Measurements from ENCODE around the gene HSD17B1. TPM values are rescaled to one million over a fixed set of nuclear protein-coding genes. Genes with fewer than 3 reads are reported as not detected.
"Not testable (repeated sequence)": the region's sequence is repeated elsewhere in the genome, so short reads cannot be mapped to it uniquely, and the experiment has no call there.

Gene HSD17B1, protein sequence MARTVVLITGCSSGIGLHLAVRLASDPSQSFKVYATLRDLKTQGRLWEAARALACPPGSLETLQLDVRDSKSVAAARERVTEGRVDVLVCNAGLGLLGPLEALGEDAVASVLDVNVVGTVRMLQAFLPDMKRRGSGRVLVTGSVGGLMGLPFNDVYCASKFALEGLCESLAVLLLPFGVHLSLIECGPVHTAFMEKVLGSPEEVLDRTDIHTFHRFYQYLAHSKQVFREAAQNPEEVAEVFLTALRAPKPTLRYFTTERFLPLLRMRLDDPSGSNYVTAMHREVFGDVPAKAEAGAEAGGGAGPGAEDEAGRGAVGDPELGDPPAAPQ
- 0.56 and 0.88 TPM in 2 replicates for total RNA-seq
- polyA plus RNA-seq (2012), result 4.6 TPM

DNA sequence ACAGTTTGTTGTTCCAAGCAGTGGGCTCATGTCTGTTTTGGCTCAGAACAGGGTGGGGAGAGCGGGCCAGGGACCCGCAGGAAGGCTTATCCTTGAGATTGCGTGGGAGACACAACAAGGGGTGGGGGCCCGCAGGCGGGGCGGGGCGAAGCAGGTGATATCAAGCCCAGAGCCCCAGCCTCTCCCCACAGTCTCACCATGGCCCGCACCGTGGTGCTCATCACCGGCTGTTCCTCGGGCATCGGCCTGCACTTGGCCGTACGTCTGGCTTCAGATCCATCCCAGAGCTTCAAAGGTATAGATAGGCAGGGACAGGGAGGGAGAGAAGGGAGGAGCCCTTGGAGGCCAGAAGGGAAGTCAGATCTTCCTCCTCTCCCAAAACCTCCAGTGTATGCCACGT is at the start of gene HSD17B1:
TSS of gene HSD17B1 (plus strand) at position 188 of the 400 bp plus-strand sequence. CDS start at position 199, 11 bp downstream.
- DNase-seq (ENCODE audit: low read depth), result not testable (repeated sequence)

DNA sequence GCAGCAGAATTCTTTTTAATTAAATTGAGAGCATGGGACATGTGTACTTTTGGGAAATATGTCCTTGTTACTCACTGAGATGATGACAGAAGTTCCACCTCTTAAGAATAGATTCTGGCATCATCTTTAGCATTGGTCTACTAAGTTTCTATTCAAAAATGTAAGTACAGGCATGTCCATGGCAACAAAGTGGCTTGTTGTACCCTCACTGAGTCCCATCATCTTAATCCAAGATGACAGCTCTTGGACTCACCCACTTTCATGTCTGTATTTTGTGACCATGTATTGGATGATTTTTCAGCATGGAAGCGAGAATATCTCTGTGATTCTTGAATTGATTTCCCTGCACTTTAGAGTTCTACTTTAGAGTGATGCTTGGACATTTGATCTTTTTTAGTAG is 49.8 kb upstream of the HSD17B1 start:
- DNase-seq (ENCODE audit: low read depth), result no peak

DNA sequence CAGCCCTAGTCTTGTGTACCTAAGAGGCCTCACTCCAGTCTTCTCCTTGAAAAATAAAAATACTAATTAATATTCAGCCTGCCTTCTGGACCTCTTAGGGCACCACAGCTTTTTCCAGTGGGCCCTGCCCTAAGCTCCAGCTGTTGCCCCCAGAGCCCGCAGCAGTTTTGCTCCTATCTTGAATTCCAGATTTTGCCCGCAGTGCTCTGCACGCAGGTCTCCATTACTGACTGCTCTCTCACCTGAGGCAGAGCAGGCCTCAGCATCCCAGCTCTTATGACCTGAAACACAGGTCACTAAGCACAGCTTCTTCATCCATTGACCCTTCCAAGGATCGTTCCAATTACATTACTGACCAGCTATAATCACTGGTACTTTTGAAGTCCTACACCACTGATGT is 45.1 kb upstream of the HSD17B1 start:
- no peak for DNase-seq (ENCODE audit: low read depth)

DNA sequence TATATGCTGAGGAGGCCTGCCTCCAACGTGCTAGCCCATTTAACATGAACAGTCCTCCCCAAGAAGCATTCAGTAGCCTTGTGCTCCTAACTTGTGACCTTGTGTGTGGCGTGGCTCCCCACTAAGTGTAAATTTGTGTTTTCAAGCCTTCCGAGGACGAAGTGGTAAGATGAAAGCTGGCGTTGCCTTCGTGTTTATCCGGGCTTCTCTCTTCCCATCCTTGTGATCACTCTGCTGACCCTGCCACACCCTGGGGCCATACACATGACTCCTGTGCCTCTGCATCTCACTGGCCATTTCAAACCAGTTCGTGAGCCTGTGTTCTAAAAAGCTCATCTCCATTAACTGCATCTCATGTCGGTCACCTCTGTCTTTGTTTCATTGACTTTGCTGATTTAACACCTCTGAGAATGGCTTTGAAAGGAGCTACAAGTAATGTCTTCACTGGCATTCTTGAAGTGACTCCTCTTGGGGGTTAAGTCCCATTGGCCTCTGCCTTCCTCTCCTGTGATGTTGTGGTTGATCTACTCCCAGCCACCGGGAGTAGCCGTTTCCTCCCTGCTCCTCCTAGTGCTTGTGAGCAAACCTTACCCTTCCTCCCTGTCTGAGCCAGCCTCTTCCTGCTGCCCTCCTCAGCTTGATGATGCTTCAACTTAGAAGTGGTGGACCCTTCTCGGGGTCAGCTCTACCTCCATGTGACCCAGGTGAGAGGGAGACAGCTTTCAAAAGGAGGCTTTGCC is 44.1 kb upstream of the HSD17B1 start:
- DNase-seq (ENCODE audit: low read depth), result no peak

DNA sequence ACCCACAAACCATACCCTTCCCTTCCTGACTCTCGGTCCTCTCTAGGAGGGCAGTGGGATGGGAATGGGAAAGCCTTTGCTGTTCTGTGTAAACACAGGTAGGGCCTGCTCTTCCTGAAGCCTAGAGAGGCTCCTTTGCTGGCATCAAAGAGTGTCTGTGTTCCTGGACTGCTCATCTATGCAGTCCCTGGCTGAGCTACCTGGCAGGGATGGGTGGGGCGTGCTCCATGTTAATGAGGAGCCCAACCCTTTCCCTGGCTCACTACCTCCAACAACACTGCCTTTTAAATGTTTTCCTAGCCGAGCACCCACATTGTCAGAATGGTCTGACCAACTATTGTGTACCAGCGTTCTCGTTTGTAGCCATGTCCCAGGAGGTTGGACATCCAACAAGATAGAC is 43.3 kb upstream of the HSD17B1 start:
- no peak for DNase-seq (ENCODE audit: low read depth)

DNA sequence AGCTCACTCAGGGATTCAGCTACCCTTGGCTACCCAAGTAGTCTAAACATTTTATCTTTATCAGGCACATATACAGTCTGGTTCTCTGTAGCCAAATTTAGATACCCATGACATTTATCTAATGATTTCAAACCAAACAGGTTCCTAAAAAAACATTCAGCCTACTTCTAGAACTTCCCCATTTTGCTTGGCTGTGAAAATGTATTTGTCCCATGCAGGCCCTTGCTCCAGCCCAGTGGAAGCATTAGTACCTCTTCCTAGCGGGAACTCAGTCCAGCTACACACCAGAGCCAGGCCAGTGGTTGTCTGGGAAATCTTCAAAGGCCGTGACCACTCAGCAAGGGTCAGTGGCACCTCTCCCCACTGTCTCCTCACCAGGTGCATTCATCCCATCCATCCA is 42.9 kb upstream of the HSD17B1 start:
- no peak for DNase-seq (ENCODE audit: low read depth)

DNA sequence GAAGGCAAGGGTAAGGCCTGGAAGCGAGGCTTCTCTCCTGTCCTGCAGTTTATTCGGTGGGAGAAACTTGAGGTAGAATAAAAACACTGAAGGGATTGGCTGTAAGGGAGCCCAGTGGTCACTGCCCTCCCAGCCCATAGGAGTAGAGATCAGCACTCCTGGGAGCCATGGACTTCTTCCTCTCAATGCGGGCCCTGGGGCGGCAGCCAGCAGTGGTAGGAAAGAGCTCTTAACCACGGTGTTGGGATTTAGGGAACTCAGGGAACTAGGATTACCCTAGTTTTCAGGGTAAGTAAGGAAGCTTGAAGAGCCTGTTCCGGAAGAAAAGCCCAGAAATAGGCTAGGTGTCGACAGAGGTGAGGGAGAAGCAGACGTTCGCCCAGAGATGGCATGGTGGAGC is 40.5 kb upstream of the HSD17B1 start:
- DNase-seq (ENCODE audit: low read depth), result no peak

DNA sequence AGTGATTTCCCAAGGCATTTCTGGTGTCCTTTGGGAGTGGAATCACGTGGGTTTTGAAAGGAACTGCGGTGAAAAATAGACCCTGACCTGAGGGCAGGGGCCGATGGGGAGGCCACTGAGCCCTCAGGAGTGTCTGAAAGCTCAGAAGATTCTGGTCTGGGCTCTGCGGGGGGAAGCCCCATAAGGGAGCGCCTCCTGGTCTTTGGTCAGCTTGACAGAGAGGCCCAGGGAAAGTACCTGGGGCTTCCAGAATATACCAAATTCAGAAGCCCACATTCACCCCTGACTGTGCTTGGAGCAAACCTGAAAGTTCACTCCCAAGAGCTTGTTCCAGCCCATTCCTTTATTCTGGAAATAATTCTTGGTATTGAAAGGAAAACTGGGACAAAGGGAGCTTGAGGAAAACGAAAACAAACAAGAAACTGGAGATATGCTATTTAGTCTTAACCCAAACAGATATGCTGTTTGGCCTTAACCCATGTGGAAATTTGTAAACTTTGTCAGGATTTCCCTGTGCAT is 39.9 kb upstream of the HSD17B1 start:
- no peak for DNase-seq (ENCODE audit: low read depth)

DNA sequence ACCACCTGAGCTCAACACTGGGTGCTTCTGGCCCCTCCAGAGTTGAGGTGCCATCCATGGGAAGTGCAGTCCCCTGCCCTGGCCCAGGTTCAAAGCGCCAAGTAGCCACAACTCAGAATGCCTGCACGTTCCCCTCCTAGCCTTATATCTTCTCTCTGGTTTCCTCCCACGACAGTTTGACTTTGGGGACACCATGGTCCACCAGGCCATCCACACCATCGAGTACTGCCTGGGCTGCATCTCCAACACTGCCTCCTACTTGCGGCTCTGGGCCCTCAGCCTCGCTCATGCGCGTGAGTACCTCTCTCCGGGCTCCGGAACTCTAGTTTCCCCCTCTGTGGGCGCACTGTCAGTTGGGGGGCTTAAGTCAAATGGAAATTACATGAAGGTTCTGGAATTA is 39.0 kb upstream of the HSD17B1 start:
- DNase-seq (ENCODE audit: low read depth), result no peak

DNA sequence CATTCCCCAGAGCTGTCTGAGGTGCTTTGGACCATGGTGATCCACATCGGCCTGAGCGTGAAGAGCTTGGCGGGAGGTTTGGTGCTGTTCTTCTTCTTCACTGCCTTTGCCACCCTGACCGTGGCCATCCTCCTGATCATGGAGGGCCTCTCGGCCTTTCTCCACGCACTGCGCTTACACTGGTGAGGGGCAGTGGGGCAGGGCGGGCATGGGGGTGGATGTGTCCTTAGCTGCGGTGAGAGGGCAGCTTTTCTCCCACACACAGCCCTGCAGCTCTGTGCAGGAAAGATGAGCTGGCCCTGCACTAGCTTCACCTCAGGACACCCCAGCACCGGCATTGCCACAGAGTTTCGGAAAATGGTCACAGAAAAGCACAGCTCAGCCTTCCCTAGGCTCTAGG is 38.4 kb upstream of the HSD17B1 start:
- no peak for DNase-seq (ENCODE audit: low read depth)

DNA sequence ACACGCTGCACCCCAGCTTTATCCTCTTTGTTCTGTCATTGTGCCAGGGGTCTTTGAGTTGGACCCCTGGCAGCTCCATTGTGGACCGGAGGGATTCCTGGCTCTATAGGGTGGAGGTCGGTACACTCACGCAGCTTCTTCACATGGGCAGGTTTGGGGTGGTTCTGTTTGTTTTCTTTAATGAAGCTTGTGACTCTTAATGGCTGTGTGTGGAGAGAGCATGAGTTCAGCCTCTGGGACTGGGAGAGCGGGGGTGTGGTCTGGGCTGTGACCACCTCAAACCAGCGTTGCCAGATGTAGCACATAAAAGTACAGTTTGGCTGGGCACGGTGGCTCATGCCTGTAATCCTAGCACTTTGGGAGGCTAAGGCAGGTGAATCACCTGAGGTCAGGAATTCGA is 37.9 kb upstream of the HSD17B1 start:
- no peak for DNase-seq (ENCODE audit: low read depth)

DNA sequence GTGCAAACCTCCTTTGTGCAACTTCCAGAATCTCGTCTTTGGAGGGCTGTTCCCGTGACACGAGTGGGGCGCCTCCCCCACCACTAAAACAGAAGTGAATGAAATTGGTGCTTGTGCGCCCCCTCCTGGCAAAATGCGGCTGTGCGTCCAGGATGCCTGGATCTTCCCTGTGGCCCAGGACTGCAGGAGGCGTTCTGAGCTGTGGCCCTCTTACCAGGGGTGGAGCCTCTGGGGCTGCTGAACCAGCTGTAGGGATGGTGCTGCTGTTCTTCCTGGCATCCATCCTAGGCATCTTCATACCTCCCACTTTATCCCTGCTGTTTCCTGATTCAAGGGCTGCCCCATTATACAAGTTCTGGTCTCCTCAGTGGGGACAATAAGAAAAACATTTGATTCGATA is 35.2 kb upstream of the HSD17B1 start:
- peak; percentile 90 for DNase-seq (ENCODE audit: low read depth)

DNA sequence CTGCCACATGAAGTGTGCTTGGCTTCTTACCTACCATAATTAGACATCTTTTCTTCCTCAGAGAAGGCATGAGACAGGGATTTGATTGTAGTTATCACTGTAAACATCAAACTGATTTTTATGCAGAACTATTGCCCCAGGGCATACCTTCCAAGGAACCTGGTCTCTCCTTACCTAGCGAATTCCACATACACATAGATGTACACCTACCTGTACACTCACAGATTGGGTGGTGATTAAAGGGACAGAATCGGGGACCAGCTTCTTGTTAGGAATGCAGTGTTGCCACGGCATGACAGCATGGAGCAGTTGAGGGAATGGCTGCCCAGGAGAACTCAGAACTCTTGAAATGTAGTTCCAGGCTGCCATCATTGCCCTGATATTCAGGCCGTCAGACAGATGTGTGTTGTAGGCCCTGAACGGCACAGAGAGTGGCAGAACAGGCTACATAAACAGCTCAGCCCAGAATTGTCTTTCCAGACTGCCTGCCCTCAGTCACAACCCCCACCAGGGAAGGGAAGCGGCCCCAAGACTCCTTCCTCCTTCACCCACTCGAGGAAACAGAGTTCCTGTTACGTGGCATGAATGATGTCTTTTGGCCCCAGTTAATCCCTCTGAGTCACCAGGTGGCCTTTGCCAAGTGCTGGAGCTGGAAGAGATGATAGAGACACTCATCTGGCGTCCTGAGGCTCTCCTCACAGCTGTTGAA is 34.5 kb upstream of the HSD17B1 start:
- DNase-seq (ENCODE audit: low read depth), result peak; percentile 96

DNA sequence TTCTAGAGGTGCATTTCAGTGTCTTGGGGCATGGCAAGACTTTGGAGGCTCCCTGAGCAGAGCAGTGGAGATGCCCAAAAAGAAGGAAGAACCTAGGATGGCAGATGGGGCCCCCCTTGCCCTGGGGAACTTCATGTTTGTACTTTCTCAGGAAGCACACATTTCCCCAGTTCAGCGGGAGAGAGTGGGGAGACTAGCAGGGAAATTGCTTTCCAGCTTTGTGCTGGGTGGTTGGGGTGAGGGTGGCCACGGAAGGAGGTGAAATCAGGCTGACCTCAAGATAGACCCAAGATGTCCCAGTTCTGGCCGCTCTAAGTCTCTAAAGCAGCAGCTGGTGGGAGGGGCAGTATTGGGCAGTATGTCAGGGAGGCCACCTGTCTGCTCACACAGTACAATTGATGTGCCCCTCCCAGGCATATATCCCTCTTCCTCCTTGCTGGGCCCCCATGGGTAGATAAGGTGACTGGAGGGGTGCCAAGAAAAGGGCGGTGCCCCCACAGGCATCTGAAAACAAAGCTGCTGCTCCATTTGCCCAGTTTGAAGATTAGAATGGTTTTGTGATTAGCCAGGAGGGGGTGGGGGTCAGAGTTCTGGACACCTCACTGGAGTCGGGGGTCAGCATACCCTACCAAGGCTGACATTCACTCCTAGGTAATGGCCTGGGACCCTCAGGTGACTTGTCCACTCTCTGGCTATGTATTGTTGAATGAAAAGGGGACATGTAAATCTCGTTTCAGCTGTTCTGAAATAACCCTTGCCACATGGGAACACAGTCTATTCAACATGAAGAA is 33.8 kb upstream of the HSD17B1 start:
- DNase-seq (ENCODE audit: low read depth), result peak; percentile 96

DNA sequence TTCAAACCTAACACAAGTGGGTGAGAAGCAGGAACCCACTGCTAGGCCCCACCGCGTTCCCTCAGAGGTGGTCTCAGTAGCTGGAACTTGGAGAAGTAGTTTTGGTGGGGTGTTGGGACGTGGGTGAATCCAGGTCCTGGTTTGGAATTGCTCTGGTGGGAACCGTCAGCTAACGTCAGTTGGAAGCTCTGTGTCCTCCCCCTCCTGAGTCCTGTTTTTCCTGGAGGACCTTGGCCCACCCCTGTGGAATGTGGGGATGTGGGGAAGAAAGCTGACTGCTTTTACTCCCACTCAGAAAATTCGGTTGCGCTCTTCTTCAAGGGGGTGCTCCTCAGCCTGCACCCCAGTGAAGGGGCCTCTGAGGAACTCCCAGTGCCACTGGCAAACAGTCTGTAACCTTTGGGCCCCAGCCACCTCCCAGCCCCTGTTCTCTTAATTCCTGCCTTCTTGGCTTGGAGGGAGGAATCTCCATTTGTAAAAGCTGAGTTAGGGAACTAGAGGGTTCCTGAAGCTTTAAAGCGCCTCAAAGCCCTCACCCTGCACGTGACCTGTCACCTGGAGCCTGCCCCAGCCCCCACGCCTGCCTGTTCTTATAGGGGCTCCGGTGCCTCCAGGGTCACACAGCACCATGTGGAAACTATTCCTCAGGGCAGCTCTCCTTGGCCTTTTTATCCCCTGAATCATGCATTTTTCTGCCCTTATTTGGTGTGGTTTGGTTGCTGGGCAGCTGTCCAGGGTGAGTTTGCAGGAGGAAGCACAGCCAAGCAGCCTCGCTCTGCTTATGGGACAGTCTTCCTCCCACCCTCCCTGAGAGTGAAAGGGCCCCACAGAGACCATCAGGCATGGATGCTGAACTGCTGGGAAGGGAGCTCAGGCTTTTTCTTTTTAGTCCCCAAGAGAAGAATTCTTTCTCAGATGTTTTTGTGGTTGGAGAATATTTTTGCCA is 32.9 kb upstream of the HSD17B1 start:
- DNase-seq (ENCODE audit: low read depth), result peak; percentile 97

DNA sequence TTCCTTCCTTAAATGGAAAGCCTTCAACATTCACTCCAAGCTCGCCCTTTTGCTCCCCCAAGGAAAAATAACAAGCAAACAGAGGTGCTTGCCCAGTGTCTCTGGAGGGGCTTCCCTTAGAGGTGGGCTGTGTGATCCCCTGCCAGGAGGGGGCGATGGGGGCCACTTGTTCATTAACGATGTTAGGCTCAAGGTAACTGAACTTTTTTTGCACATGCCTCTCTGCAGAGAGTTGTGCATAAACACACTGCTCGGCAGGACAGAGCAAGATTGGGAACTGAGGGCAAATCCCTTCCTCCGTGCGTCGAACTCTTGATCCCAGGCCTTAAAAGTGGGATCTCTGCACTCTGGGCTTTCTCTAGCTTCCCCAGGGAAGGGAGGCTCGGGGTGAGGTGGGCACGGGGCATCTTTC is 32.2 kb upstream of the HSD17B1 start:
- no peak for DNase-seq (ENCODE audit: low read depth)

DNA sequence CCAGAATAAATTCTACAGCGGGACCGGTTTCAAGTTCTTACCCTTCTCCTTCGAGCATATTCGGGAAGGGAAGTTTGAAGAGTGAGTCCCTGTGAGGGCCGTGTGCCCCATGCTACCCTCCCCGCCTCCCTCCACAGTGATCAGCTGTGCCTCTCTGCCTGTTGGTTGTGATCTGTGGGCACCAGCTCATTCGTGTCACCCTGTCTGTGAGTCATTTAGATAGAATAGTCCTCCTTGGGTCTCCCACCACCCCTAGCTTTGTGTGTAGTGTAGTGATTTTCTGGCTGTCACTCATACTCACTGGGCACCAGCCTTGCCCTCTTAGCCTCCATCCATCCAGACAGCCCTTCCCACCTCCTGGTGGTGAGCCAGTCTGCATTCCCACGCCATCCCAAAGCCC is 31.7 kb upstream of the HSD17B1 start:
- peak; percentile 89 for DNase-seq (ENCODE audit: low read depth)

DNA sequence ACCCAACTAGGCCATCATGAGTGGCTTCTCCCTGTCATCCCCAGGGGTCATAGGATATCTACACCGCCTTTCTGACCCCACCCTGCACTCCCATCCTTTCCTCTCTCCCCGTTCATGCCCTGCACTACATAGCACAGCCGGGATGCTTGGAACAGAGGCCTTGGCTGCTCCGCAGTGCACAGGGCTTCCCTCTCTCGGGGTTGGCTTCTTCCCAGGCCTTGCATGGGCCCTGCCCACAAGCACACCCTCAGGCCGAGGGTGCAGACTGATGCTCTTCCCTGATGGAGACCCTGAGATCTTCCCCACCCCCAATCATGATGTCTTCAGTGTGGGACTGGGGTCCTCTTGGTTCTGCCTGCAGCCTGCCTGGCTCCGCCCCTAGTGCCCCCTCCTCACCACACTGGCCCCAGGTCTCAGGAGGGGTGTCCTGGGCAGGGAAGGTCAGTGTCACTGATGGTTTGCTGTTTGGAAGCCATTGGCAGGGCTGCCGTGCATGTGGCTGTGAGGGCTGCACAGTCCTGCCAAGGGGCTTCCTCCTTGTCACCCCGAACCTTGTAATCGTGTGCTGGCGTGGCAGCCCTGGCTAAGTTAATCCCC is 31.0 kb upstream of the HSD17B1 start:
- DNase-seq (ENCODE audit: low read depth), result no peak

DNA sequence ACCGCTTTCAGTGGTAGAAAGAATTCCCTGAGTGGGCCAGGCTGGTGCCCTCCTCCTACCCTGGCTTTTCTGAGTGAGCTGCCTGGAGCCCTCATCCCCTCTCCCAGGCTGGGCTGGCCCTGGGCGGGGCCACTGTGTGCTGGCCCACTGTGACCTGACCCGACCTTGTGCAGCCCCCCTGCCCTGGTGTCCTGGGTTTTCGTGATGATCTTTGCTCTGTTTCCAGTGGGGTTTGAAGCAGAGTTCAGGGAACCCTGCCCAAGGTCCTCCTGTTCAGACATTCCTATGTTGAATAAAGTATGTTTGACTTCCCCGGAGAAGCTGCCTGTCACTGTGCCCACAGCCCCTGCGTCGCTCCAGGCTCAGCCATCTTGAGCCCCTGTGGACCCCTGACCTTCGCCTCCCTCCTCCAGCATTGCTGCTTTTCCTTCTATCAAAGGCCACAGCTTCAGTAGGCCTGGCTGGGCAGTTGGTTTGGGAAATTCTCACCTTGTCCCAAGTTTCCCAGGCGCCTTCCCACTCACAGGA is 30.4 kb upstream of the HSD17B1 start:
- DNase-seq (ENCODE audit: low read depth), result no peak
